Gastroesophageal sphincter (tissue), 3 donors: ENCODE measurements around the gene PLEKHM3.

Source experiments
- EP300 ChIP-seq: sonication (generic); formaldehyde crosslinking; IDR thresholded peaks from one replicate; pipeline ENCODE4 v1.6.1; 2017; ENCODE audit warnings: antibody characterized with exemption, mild to moderate bottlenecking
- POLR2A ChIP-seq, 2 donors: fragments of 450-650 bp; IDR thresholded peaks; one replicate each; pipeline ENCODE4 v1.6.1; 2017; ENCODE audit warnings: antibody characterized with exemption in 2 of 2, mild to moderate bottlenecking in 2 of 2, moderate library complexity in 1 of 2
- TF ChIP-seq, protein P1 (sequence below), 4 experiments: fragments of 200-600 bp in 2 of 4; fragments of 450-650 bp in 2 of 4; sonication (generic) in 1 of 4; IDR thresholded peaks; one replicate each; pipeline ENCODE4 v1.5.1; 2017 to 2019; ENCODE audit warnings: antibody characterized with exemption in 4 of 4, mild to moderate bottlenecking in 2 of 4, moderate library complexity in 2 of 4

DNA sequence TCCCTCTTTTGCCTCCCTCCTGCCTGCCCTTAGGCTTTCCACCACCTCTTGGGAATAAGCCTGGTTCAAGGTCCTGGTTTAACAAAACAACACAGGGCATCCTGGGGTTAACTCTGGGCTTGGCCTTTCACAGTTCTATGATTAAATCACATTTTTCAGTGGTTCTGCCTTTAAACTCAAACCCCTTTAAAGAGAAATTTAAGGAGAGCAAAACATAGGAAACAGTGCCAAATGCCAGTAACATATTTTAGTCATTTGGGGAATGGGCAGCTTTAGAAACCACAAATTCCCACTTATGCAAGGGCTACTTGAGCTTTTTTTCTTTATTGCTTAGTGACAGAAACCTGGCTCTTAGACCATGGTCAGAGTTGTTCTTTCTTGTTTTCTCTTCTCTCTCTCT, 143.4 kb downstream of the PLEKHM3 start:
- TF ChIP-seq, protein P1, sequence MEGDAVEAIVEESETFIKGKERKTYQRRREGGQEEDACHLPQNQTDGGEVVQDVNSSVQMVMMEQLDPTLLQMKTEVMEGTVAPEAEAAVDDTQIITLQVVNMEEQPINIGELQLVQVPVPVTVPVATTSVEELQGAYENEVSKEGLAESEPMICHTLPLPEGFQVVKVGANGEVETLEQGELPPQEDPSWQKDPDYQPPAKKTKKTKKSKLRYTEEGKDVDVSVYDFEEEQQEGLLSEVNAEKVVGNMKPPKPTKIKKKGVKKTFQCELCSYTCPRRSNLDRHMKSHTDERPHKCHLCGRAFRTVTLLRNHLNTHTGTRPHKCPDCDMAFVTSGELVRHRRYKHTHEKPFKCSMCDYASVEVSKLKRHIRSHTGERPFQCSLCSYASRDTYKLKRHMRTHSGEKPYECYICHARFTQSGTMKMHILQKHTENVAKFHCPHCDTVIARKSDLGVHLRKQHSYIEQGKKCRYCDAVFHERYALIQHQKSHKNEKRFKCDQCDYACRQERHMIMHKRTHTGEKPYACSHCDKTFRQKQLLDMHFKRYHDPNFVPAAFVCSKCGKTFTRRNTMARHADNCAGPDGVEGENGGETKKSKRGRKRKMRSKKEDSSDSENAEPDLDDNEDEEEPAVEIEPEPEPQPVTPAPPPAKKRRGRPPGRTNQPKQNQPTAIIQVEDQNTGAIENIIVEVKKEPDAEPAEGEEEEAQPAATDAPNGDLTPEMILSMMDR (IDR thresholded peaks at IDR 0.05), result no peak
- TF ChIP-seq POLR2A (IDR thresholded peaks at IDR 0.05), result no peak
- TF ChIP-seq EP300, result no peak
